A549 (cell line): Measurements from ENCODE around the gene RPS6KA2.

Experiments used
- KDM5A ChIP-seq: fragments of 200-600 bp; sonication (generic); IDR thresholded peaks from 2 replicates; pipeline ENCODE4 v1.6.1; 2016; ENCODE audit warnings: antibody characterized with exemption, mild to moderate bottlenecking
- MAZ ChIP-seq: fragments of 150-350 bp; IDR thresholded peaks from 2 replicates; pipeline ENCODE4 v1.6.1; 2014; ENCODE audit warnings: antibody characterized with exemption, low read depth, low read length, borderline replicate concordance
- POLR2A ChIP-seq: IDR thresholded peaks from 2 replicates; pipeline ENCODE4 v1.6.1; 2012; ENCODE audit warnings: mild to moderate bottlenecking, low read length
- RARB ChIP-seq: fragments of 250-450 bp; sonication (Bioruptor Pico); IDR thresholded peaks from 2 replicates; pipeline ENCODE4 v1.8.0; 2021; ENCODE audit warnings: mild to moderate bottlenecking, moderate library complexity
- TF ChIP-seq, protein P1 (sequence below): fragments of >200 bp; sonication (Bioruptor Twin); formaldehyde crosslinking; IDR thresholded peaks from 3 replicates; pipeline ENCODE4 v1.5.1; 2016

DNA sequence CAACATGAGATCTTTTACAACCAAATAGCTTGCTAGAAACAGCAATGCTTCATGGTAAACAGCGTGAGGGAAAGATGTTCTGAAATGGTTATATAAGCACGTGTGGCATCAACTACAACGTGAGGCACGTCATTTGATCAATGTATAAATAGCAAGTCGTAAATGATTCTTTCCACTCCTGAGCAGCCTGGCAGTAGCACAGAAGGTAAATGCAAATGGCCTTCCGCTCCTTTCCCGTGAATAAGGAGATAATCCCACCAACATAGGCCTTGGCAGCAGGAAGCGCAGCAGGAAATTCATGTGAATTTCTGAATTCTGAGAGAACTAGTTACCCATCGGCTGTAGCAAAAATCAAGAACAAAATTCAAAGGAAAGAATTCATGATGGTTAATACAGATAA lies 17.0 kb downstream of the RPS6KA2 start:
- no peak for TF ChIP-seq MAZ
- TF ChIP-seq, protein P1, sequence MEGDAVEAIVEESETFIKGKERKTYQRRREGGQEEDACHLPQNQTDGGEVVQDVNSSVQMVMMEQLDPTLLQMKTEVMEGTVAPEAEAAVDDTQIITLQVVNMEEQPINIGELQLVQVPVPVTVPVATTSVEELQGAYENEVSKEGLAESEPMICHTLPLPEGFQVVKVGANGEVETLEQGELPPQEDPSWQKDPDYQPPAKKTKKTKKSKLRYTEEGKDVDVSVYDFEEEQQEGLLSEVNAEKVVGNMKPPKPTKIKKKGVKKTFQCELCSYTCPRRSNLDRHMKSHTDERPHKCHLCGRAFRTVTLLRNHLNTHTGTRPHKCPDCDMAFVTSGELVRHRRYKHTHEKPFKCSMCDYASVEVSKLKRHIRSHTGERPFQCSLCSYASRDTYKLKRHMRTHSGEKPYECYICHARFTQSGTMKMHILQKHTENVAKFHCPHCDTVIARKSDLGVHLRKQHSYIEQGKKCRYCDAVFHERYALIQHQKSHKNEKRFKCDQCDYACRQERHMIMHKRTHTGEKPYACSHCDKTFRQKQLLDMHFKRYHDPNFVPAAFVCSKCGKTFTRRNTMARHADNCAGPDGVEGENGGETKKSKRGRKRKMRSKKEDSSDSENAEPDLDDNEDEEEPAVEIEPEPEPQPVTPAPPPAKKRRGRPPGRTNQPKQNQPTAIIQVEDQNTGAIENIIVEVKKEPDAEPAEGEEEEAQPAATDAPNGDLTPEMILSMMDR: no peak
- TF ChIP-seq RARB (CRISPR knock-in tag): no peak
- no peak for TF ChIP-seq POLR2A
- TF ChIP-seq KDM5A: no peak
